Heart left ventricle (tissue), 16 donors: ENCODE data around the gene LHX4. TPM values are rescaled to one million over a fixed set of nuclear protein-coding genes. Genes with fewer than 3 reads are reported as not detected.

Source experiments
- ATAC-seq, 4 donors: fragments of 200-7000 bp; cut with Tn5 transposase; one replicate each; pipeline ENCODE4 v1.9.1; 2020 to 2022; ENCODE audit warnings: moderate library complexity in 4 of 4, mild to moderate bottlenecking in 3 of 4, moderate number of reproducible peaks in 1 of 4
- DNase-seq, 5 donors: peaks; one replicate each; pipeline ENCODE4 v3.0.0-alpha.2; 2020
- H3K27ac ChIP-seq, 12 donors: fragments of 200-600 bp; sonication (generic) in 4 of 12; one replicate each; pipeline versions ENCODE4 v1.5.0 to v1.8.0; 2016 to 2022; ENCODE audit warnings: mild to moderate bottlenecking in 2 of 12
- H3K27me3 ChIP-seq, 9 donors: fragments of 200-600 bp; sonication (generic) in 2 of 9; one replicate each; pipeline versions ENCODE4 v1.5.1 to v1.8.0; 2016 to 2022; ENCODE audit warnings: mild to moderate bottlenecking in 3 of 9
- H3K36me3 ChIP-seq, 9 donors: fragments of 200-600 bp; sonication (generic) in 2 of 9; one replicate each; pipeline versions ENCODE4 v1.5.0 to v1.8.0; 2018 to 2022; ENCODE audit warnings: mild to moderate bottlenecking in 2 of 9
- H3K4me1 ChIP-seq, 12 donors: fragments of 200-600 bp; sonication (generic) in 4 of 12; one replicate each; pipeline versions ENCODE4 v1.5.0 to v1.8.0; 2016 to 2022; ENCODE audit warnings: mild to moderate bottlenecking in 3 of 12
- H3K4me3 ChIP-seq, 12 donors: fragments of 200-600 bp; sonication (generic) in 4 of 12; one replicate each; pipeline versions ENCODE4 v1.5.0 to v1.8.0; 2017 to 2022; ENCODE audit warnings: mild to moderate bottlenecking in 9 of 12, moderate library complexity in 4 of 12
- H3K9me3 ChIP-seq, 12 donors: fragments of 200-600 bp; sonication (generic) in 4 of 12; one replicate each; pipeline versions ENCODE4 v1.5.0 to v1.8.0; 2016 to 2022; ENCODE audit warnings: mild to moderate bottlenecking in 1 of 12
- POLR2A ChIP-seq, 2 donors: fragments of 450-650 bp; IDR thresholded peaks; one replicate each; pipeline ENCODE4 v1.6.1; 2017; ENCODE audit warnings: antibody characterized with exemption in 2 of 2, mild to moderate bottlenecking in 2 of 2, moderate library complexity in 2 of 2
- WGBS, 4 donors: extraction: QIAGEN DNeasy Blood & Tissue Kit in 2 of 4; methylation state at CpG; one replicate each; pipeline versions ENCODE4 v1.1.5 to v1.1.7; 2013 to 2018; 5-methylcytosine and 5-hydroxymethylcytosine counted together
- intact Hi-C, 10 donors: fragments of 100-400 bp; cut with DNase I; formaldehyde crosslinking; loops; one replicate each; pipeline versions ENCODE4 v1.11.1 to v1.14.2; 2022
- polyA plus RNA-seq, 2 donors: library from polyadenylated mRNA; stranded (reverse); fragments of 200-250 nt; gene quantifications; one replicate each; pipeline ENCODE4 v1.2.3, GENCODE V29; 2013
- total RNA-seq, 9 donors: library from RNA; depleted of rRNA in 2 of 9; stranded (reverse); fragments of >200 nt in 2 of 9; fragmentation: NEBNext Ultra II Directional in 3 of 9; extraction: Animal tissue kit (Norgen Biotek cat#: 25700) in 3 of 9; gene quantifications; one replicate each; pipeline versions ENCODE4 v1.1.0 to v1.2.4, GENCODE V29; 2016 to 2023
- TF ChIP-seq, protein P1 (sequence below), 12 donors: fragments of 200-600 bp; sonication (generic) in 4 of 12; IDR thresholded peaks; one replicate each; pipeline versions ENCODE4 v1.5.0 to v1.8.0; 2018 to 2022; ENCODE audit warnings: antibody characterized with exemption in 12 of 12, mild to moderate bottlenecking in 5 of 12
- donor health status: ischemic (EF 13 %, LVEDD 7.1; RV severe dilation, severe dysfunction).
- donor health status: healthy with polysubstance abuse.
- donor health status: DM: no; HTN: yes; CAD: no.
- donor health status: DM: no; HTN: no; CAD: no.
- donor health status: ischemic (EF 25% LVEDD 6.9; RV normal size, moderate dysfunction).
- donor health status: ischemic (EF 25% LVEDD 5.7; RV mildly dilated, moderate dysfunction).
- donor health status: healthy.
- donor health status: DM: yes; HTN: yes; CAD: no.
- donor health status: ischemic (EF 35%, LVEDD 5.7; RV mildly dilated, moderate dysfunction).
- donor health status: nonischemic (EF 11% LVEDD 7.7; RV severe dilation, severe dysfunction).
- donor health status: DM: yes; HTN: yes; CAD: no.
- donor health status: PGD.
- donor health status: ischemic (EF 29% LVEDD 5.4; RV normal size, mild dysfunction).
- donor health status: nonischemic (EF 23%, LVEDD 6.1; RV moderate dilation, normal function).

Gene LHX4
- total and polyA plus RNA-seq, 11 donors = not detected

- DNase-seq = peak in 1 of 5 donors; percentile 58
- 85 to 92% (median 88%) methylated on average over 7 to 17 of the region's 17 CpGs for WGBS, 4 donors
- intact Hi-C loops = no loop called here
- H3K27me3 ChIP-seq = no peaks in the 10 kb centered on the region
- no peaks in the 10 kb centered on the region for H3K9me3 ChIP-seq
- peaks cover 0 to 62% (median 29%) of the 10 kb centered on the region in 9 donors for H3K36me3 ChIP-seq
- no peak for ATAC-seq
- H3K27ac ChIP-seq = no peak overlapping the region
- H3K4me1 ChIP-seq = no peaks in the 10 kb centered on the region
- no peak for TF ChIP-seq POLR2A (IDR thresholded peaks at IDR 0.05)
- TF ChIP-seq, protein P1, sequence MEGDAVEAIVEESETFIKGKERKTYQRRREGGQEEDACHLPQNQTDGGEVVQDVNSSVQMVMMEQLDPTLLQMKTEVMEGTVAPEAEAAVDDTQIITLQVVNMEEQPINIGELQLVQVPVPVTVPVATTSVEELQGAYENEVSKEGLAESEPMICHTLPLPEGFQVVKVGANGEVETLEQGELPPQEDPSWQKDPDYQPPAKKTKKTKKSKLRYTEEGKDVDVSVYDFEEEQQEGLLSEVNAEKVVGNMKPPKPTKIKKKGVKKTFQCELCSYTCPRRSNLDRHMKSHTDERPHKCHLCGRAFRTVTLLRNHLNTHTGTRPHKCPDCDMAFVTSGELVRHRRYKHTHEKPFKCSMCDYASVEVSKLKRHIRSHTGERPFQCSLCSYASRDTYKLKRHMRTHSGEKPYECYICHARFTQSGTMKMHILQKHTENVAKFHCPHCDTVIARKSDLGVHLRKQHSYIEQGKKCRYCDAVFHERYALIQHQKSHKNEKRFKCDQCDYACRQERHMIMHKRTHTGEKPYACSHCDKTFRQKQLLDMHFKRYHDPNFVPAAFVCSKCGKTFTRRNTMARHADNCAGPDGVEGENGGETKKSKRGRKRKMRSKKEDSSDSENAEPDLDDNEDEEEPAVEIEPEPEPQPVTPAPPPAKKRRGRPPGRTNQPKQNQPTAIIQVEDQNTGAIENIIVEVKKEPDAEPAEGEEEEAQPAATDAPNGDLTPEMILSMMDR (IDR thresholded peaks at IDR 0.05) = no peak
- no peak overlapping the region for H3K4me3 ChIP-seq
Observed at GRCh38 chr1:180196436-180197003, 33.5 kb upstream of the LHX4 start.

GRCh38 chr1:180197231-180197630, 32.8 kb upstream of the LHX4 start:
- ATAC-seq (no peak), DNase-seq (peak in 1 of 5 donors; percentile 54)
- TF ChIP-seq POLR2A (IDR thresholded peaks at IDR 0.05) = no peak
- TF ChIP-seq, protein P1 (IDR thresholded peaks at IDR 0.05) = no peak
- WGBS, 4 donors = 76 to 83% (median 79%) methylated on average over 3 to 5 of the region's 5 CpGs
- H3K9me3 ChIP-seq = no peaks in the 10 kb centered on the region
- no peak overlapping the region for H3K27ac ChIP-seq
- intact Hi-C loops = no loop called here
- H3K27me3 ChIP-seq = no peaks in the 10 kb centered on the region
- H3K4me3 ChIP-seq = no peak overlapping the region
- no peaks in the 10 kb centered on the region for H3K4me1 ChIP-seq
- peaks cover 0 to 55% (median 22%) of the 10 kb centered on the region in 9 donors for H3K36me3 ChIP-seq

GRCh38 chr1:180198196-180198595, 31.9 kb upstream of the LHX4 start:
- DNase-seq (peak in 1 of 5 donors; percentile 34), ATAC-seq (no peak)
- H3K27me3 ChIP-seq = no peaks in the 10 kb centered on the region
- TF ChIP-seq, protein P1 (IDR thresholded peaks at IDR 0.05) = no peak
- TF ChIP-seq POLR2A (IDR thresholded peaks at IDR 0.05) = no peak
- no peak overlapping the region for H3K27ac ChIP-seq
- peaks cover 0 to 50% (median 20%) of the 10 kb centered on the region in 9 donors for H3K36me3 ChIP-seq
- intact Hi-C loops = no loop called here
- no peaks in the 10 kb centered on the region for H3K4me1 ChIP-seq
- H3K9me3 ChIP-seq = no peaks in the 10 kb centered on the region
- 73 to 88% (median 85%) methylated on average over 4 of the region's 4 CpGs for WGBS, 4 donors
- H3K4me3 ChIP-seq = no peak overlapping the region

DNA sequence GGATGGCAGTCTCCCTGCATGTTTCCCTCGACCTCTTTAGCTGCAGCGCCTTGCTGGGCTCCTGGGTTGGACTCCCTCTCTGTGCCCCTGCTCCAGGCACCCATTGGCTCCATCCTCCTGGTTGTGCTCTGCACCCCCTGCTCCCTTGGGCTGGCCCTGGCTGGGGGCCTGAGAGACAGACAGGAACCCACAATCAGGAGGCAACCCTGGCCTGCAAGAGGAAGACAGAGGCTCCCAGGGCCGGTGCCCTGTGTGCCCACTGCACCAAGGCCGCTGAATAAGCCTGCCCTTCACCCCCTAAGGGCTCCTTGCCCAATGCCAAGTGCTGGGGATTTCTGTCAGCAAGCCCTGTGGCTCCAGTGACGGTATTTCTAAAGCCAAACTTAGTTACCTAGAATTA, 31.5 kb upstream of the LHX4 start:
- TF ChIP-seq POLR2A (IDR thresholded peaks at IDR 0.05) = no peak
- TF ChIP-seq, protein P1 (IDR thresholded peaks at IDR 0.05) = no peak
- WGBS, 4 donors = 87 to 100% (median 96%) methylated on average over 3 to 5 of the region's 5 CpGs
- Histone ChIP-seq H3K27ac (no peak overlapping the region), H3K4me3 (no peak overlapping the region), H3K36me3 (peaks cover 0 to 47% (median 20%) of the 10 kb centered on the region in 9 donors), H3K4me1 (no peaks in the 10 kb centered on the region), H3K9me3 (no peaks in the 10 kb centered on the region), H3K27me3 (no peaks in the 10 kb centered on the region)
- ATAC-seq (peak in 1 of 4 donors; percentile 6), DNase-seq (peak in 1 of 5 donors; percentile 41)
- intact Hi-C loops = no loop called here
